HEK293T (cell line): ENCODE data around the gene GSTM4.

ENCODE experiments used
- FOXA1 ChIP-seq: fragments of 450-650 bp; IDR thresholded peaks from 2 replicates; pipeline ENCODE4 v1.6.1; 2016; ENCODE audit warnings: mild to moderate bottlenecking
- NFRKB ChIP-seq: fragments of 450-650 bp; IDR thresholded peaks from 2 replicates; pipeline ENCODE4 v1.6.1; 2016; ENCODE audit warnings: mild to moderate bottlenecking, moderate library complexity
- SP1 ChIP-seq: fragments of 450-650 bp; IDR thresholded peaks from 2 replicates; pipeline ENCODE4 v1.6.1; 2017
- SUZ12 ChIP-seq: fragments of 450-650 bp; IDR thresholded peaks from 2 replicates; pipeline ENCODE4 v1.6.1; 2016; ENCODE audit warnings: mild to moderate bottlenecking
- TARDBP ChIP-seq: fragments of 450-650 bp; IDR thresholded peaks from 2 replicates; pipeline ENCODE4 v1.6.1; 2016

DNA sequence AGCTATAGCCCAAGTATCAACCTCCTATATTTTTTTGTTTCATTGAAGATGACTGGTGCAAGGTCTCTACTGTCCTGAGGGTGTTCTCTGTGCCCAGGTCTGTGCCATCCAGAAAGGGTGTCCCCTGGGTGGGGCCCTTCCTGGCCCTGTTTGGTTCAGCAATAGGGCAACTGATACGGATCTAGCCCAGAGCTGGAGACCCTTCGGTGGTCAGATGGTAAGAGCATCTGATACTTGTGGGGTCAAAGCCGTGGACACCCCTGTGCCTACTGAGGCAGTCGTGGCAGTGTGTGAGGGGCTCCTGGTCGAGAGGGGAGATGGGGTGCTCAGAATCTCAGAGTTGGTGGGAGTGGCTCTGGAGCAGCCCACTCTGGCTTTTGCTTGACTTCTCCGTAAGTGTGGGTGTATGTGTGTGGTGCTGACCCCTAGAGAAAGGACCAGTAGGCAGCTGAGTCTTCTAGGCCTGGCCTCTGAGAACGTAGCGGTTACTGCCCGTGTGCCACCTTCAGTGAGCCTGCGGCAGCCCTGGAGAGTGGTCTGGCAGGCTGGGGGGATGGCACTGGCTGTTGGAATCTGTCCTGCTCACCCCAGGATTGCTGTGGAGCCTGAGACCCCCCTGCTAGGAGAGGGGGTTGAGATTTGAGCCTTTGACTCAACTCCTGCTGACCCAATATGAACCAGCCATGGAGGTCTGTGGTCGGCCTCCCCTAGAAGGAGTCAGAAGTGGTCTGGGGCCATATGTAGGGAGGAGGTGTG, 33.6 kb upstream of the GSTM4 start:
- TF ChIP-seq SUZ12 (no peak), TARDBP (no peak), SP1 (no peak), FOXA1 (no peak), NFRKB (no peak)
